H9 (cell line): ENCODE data around the gene WFS1. TPM values are rescaled to one million over a fixed set of nuclear protein-coding genes. Genes with fewer than 3 reads are reported as not detected.

Source experiments
- DNase-seq: peaks from one replicate; pipeline ENCODE4 v3.0.0-alpha.2; 2017
- H2AFZ ChIP-seq: one replicate; pipeline ENCODE4 v1.6.1; 2013; ENCODE audit warnings: mild to moderate bottlenecking, low read length, control low read depth, moderate library complexity
- H2AK5ac ChIP-seq: 2 replicates; pipeline ENCODE4 v1.6.1; 2013; ENCODE audit warnings: low read length, control low read depth, mixed read lengths; ENCODE audit not compliant: insufficient read length
- H2BK120ac ChIP-seq: one replicate; pipeline ENCODE4 v1.6.1; 2013; ENCODE audit warnings: low read depth, mild to moderate bottlenecking, low read length, control low read depth, inconsistent platforms; ENCODE audit not compliant: poor library complexity, severe bottlenecking
- H2BK12ac ChIP-seq: 2 replicates; pipeline ENCODE4 v1.6.1; 2013; ENCODE audit warnings: low read length, control low read depth, mixed read lengths, low read depth; ENCODE audit not compliant: insufficient read length
- H2BK15ac ChIP-seq: 2 replicates; pipeline ENCODE4 v1.6.1; 2013; ENCODE audit warnings: low read depth, low read length, control low read depth
- H2BK20ac ChIP-seq: one replicate; pipeline ENCODE4 v1.6.1; 2013; ENCODE audit warnings: low read depth, mild to moderate bottlenecking, low read length, control low read depth, inconsistent platforms; ENCODE audit not compliant: poor library complexity, severe bottlenecking
- H2BK5ac ChIP-seq: 2 replicates; pipeline ENCODE4 v1.6.1; 2013; ENCODE audit warnings: low read length, control low read depth, mixed read lengths; ENCODE audit not compliant: insufficient read length
- H3K14ac ChIP-seq: 2 replicates; pipeline ENCODE4 v1.6.1; 2013; ENCODE audit warnings: low read length, control low read depth; ENCODE audit not compliant: insufficient read depth
- H3K18ac ChIP-seq: 2 replicates; pipeline ENCODE4 v1.6.1; 2013; ENCODE audit warnings: low read depth, mild to moderate bottlenecking, mixed read lengths, low read length, control low read depth; ENCODE audit not compliant: insufficient read length
- H3K23ac ChIP-seq: 2 replicates; pipeline ENCODE4 v1.6.1; 2013; ENCODE audit warnings: low read length, control low read depth, mixed read lengths, low read depth; ENCODE audit not compliant: insufficient read length
- H3K23me2 ChIP-seq: 2 replicates; pipeline ENCODE4 v1.6.1; 2013; ENCODE audit warnings: low read depth, mild to moderate bottlenecking, mixed read lengths, low read length, control low read depth; ENCODE audit not compliant: insufficient read length, poor library complexity, severe bottlenecking
- H3K27ac ChIP-seq: 2 replicates; pipeline ENCODE4 v1.5.1; 2013; ENCODE audit warnings: low read length, control low read depth, mixed read lengths, low read depth; ENCODE audit not compliant: insufficient read length
- H3K27me3 ChIP-seq: 2 replicates; pipeline ENCODE4 v1.6.1; 2013; ENCODE audit warnings: low read length, control low read depth, inconsistent platforms; ENCODE audit not compliant: insufficient read depth
- H3K4ac ChIP-seq: 2 replicates; pipeline ENCODE4 v1.6.1; 2013; ENCODE audit warnings: low read depth, mild to moderate bottlenecking, control low read depth, inconsistent platforms, low read length, moderate library complexity
- H3K4me1 ChIP-seq: 2 replicates; pipeline ENCODE4 v1.6.1; 2013; ENCODE audit warnings: low read length, control low read depth, inconsistent platforms; ENCODE audit not compliant: insufficient read depth
- H3K4me2 ChIP-seq: 2 replicates; pipeline ENCODE4 v1.6.1; 2013; ENCODE audit warnings: low read length, control low read depth, mixed read lengths; ENCODE audit not compliant: insufficient read length, insufficient read depth
- H3K56ac ChIP-seq: 2 replicates; pipeline ENCODE4 v1.6.1; 2013; ENCODE audit warnings: low read depth, mild to moderate bottlenecking, mixed read lengths, low read length, control low read depth; ENCODE audit not compliant: insufficient read length
- H3K79me1 ChIP-seq: 2 replicates; pipeline ENCODE4 v1.6.1; 2013; ENCODE audit warnings: low read depth, mild to moderate bottlenecking, moderate library complexity, low read length, control low read depth, inconsistent platforms; ENCODE audit not compliant: insufficient read depth, poor library complexity, severe bottlenecking
- H3K79me2 ChIP-seq: 2 replicates; pipeline ENCODE4 v1.6.1; 2013; ENCODE audit warnings: low read length, control low read depth, inconsistent platforms; ENCODE audit not compliant: insufficient read depth
- H3K9ac ChIP-seq: 2 replicates; pipeline ENCODE4 v1.6.1; 2013; ENCODE audit warnings: low read length, control low read depth, mixed read lengths; ENCODE audit not compliant: insufficient read length; ENCODE audit errors: extremely low read depth
- H3K9me3 ChIP-seq: one replicate; pipeline ENCODE4 v1.6.1; 2013; ENCODE audit warnings: low read depth, low read length, inconsistent platforms; ENCODE audit not compliant: control insufficient read depth
- H3T11ph ChIP-seq: one replicate; pipeline ENCODE4 v1.6.1; 2013; ENCODE audit warnings: mild to moderate bottlenecking, low read length, control low read depth, inconsistent platforms
- H4K20me1 ChIP-seq: one replicate; pipeline ENCODE4 v1.6.1; 2013; ENCODE audit not compliant: control insufficient read depth, insufficient read length, insufficient read depth
- H4K5ac ChIP-seq: 2 replicates; pipeline ENCODE4 v1.6.1; 2013; ENCODE audit warnings: low read depth, mild to moderate bottlenecking, mixed read lengths, low read length, control low read depth; ENCODE audit not compliant: insufficient read length
- H4K8ac ChIP-seq: replicated peaks from 2 replicates; pipeline ENCODE4 v1.6.1; 2013; ENCODE audit warnings: low read length, control low read depth, mixed read lengths, low read depth; ENCODE audit not compliant: insufficient read length
- H4K91ac ChIP-seq: 2 replicates; pipeline ENCODE4 v1.6.1; 2013; ENCODE audit warnings: low read depth, mild to moderate bottlenecking, moderate library complexity, mixed read lengths, low read length, control low read depth; ENCODE audit not compliant: insufficient read length
- H3K27ac Mint-ChIP-seq, 3 experiments: 2 replicates in 2 of 3; 3 replicates in 1 of 3; pipeline ENCODE4 v1.8.0; 2020 to 2021; ENCODE audit warnings: mixed read lengths in 3 of 3, mild to moderate bottlenecking in 1 of 3, moderate library complexity in 1 of 3
- H3K27me3 Mint-ChIP-seq: 2 replicates; pipeline ENCODE4 v1.8.0; 2021; ENCODE audit warnings: low read depth, mild to moderate bottlenecking, moderate library complexity, mixed read lengths
- H3K36me3 Mint-ChIP-seq, 3 experiments: 2 replicates in 2 of 3; 3 replicates in 1 of 3; pipeline ENCODE4 v1.8.0; 2020 to 2021; ENCODE audit warnings: low read depth in 3 of 3, mixed read lengths in 3 of 3; ENCODE audit not compliant: insufficient read depth in 1 of 3
- H3K4me1 Mint-ChIP-seq, 2 experiments: 2 replicates each; pipeline ENCODE4 v1.8.0; 2020; ENCODE audit warnings: mixed read lengths in 2 of 2
- H3K4me3 Mint-ChIP-seq, 2 experiments: 2 replicates in 1 of 2; 3 replicates in 1 of 2; pipeline ENCODE4 v1.8.0; 2020 to 2021; ENCODE audit warnings: mild to moderate bottlenecking in 2 of 2, mixed read lengths in 2 of 2, moderate library complexity in 1 of 2
- H3K9me3 Mint-ChIP-seq, 2 experiments: 2 replicates in 1 of 2; 3 replicates in 1 of 2; pipeline ENCODE4 v1.8.0; 2020; ENCODE audit warnings: mild to moderate bottlenecking in 2 of 2, mixed read lengths in 2 of 2, moderate library complexity in 1 of 2
- CTCF ChIP-seq: fragments of 200-600 bp; sonication (generic); conservative IDR thresholded peaks from 3 replicates; pipeline ENCODE4 v1.8.0; 2021; ENCODE audit warnings: antibody characterized with exemption, mild to moderate bottlenecking
- WGBS: extraction: QIAGEN DNeasy Blood & Tissue Kit; methylation state at CpG from one replicate; pipeline ENCODE4 v1.1.7; 2013; ENCODE audit warnings: missing lambda C conversion rate, low lambda C conversion rate, mixed read lengths; ENCODE audit not compliant: insufficient read length; ENCODE audit errors: extremely low coverage; 5-methylcytosine and 5-hydroxymethylcytosine counted together
- total RNA-seq: library from RNA; stranded (reverse); gene quantifications from 2 replicates; pipeline ENCODE4 v1.2.1, GENCODE V29; 2021

The WFS1 gene
- total RNA-seq, 1 experiment from 2014 or later = 18.9 TPM

- H2BK15ac ChIP-seq = no peak overlapping the region
- H2BK5ac ChIP-seq = no peak overlapping the region
- no peak for DNase-seq
- H4K20me1 ChIP-seq = peaks cover 3% of the 10 kb centered on the region
- H4K8ac ChIP-seq = no peak overlapping the region
- H3K14ac ChIP-seq = no peak overlapping the region
- H2AFZ ChIP-seq = no peak overlapping the region
- Mint-ChIP-seq H3K36me3 (peaks cover 4 to 11% (median 8%) of the 10 kb centered on the region in 3 experiments; a peak in 5 of 7 replicates), H3K27ac (peak overlapping the region in 1 of 3 experiments; percentile 68; a peak in 1 of 7 replicates), H3K27me3 (no peaks in the 10 kb centered on the region), H3K9me3 (no peaks in the 10 kb centered on the region), H3K4me3 (no peak overlapping the region), H3K4me1 (peaks cover 13 to 26% of the 10 kb centered on the region in 2 experiments)
- H2BK20ac ChIP-seq = no peak overlapping the region
- no peak overlapping the region for H3K23ac ChIP-seq
- H3K27ac ChIP-seq = no peak overlapping the region
- H3K23me2 ChIP-seq = no peaks in the 10 kb centered on the region
- no peaks in the 10 kb centered on the region for H3K79me1 ChIP-seq
- no peak overlapping the region for H3K18ac ChIP-seq
- no peak for TF ChIP-seq CTCF
- H3K4me2 ChIP-seq = no peak overlapping the region
- no peaks in the 10 kb centered on the region; the same call in 1 of the 2 replicates for H3K4me1 ChIP-seq
- no peak overlapping the region for H2BK12ac ChIP-seq
- H3K9me3 ChIP-seq = no peaks in the 10 kb centered on the region
- H4K91ac ChIP-seq = no peak overlapping the region
- no peak overlapping the region for H2BK120ac ChIP-seq
- H3K27me3 ChIP-seq = no peaks in the 10 kb centered on the region
- no peaks in the 10 kb centered on the region for H3K79me2 ChIP-seq
- no peak overlapping the region for H2AK5ac ChIP-seq
- no peak overlapping the region for H3K9ac ChIP-seq
- H4K5ac ChIP-seq = no peak overlapping the region
- no CpG with 5 or more reads among the region's 10 CpGs for WGBS
- H3K56ac ChIP-seq = no peak overlapping the region
- no peak overlapping the region for H3T11ph ChIP-seq
- no peak overlapping the region for H3K4ac ChIP-seq
Measured at GRCh38 chr4:6278801-6279197, 9.1 kb downstream of the WFS1 start.
